CD4-positive, alpha-beta T cell treated with Interleukin-4 for 4 hours (primary cell): ENCODE data around the gene HSPB6.

Experiments
- DNase-seq: peaks from one replicate; pipeline ENCODE4 v3.0.0-alpha.2; 2020

The HSPB6 gene

GRCh38 chr19:35764432-35765315 lies 7.8 kb upstream of the HSPB6 start:
- DNase-seq = no peak

GRCh38 chr19:35760711-35761349 lies 4.0 kb upstream of the HSPB6 start:
- no peak for DNase-seq

GRCh38 chr19:35759697-35760096 lies 2.9 kb upstream of the HSPB6 start:
- no peak for DNase-seq

GRCh38 chr19:35757749-35758608 lies 1.1 kb upstream of the HSPB6 start, which contains the start of gene PROSER3:
Gene PROSER3 (plus strand): TSS chr19:35758176. CDS start chr19:35758216, 40 bp downstream.
- DNase-seq = peak; percentile 100

GRCh38 chr19:35757231-35757748 lies 461 bp upstream of the HSPB6 start:
- no peak for DNase-seq

- DNase-seq = peak; percentile 42
Observed at GRCh38 chr19:35755550-35756376, 1.1 kb downstream of the HSPB6 start.

- no peak for DNase-seq
Observed at GRCh38 chr19:35755131-35755549, 1.7 kb downstream of the HSPB6 start.

GRCh38 chr19:35754370-35755130 lies 2.3 kb downstream of the HSPB6 start:
- DNase-seq = no peak

GRCh38 chr19:35753634-35754369 lies 3.0 kb downstream of the HSPB6 start:
- no peak for DNase-seq

- no peak for DNase-seq
Observed at GRCh38 chr19:35752746-35753350, 4.0 kb downstream of the HSPB6 start.

GRCh38 chr19:35751839-35752745 lies 4.7 kb downstream of the HSPB6 start:
- no peak for DNase-seq

GRCh38 chr19:35750167-35750566 lies 6.7 kb downstream of the HSPB6 start:
- no peak for DNase-seq

GRCh38 chr19:35748106-35749020 lies 8.5 kb downstream of the HSPB6 start, which contains the start of gene LIN37:
Gene LIN37 (plus strand): TSS chr19:35748576. CDS start chr19:35748725, 149 bp downstream.
- peak; percentile 99 for DNase-seq

GRCh38 chr19:35746531-35746930 lies 10.3 kb downstream of the HSPB6 start:
- no peak for DNase-seq

- DNase-seq = no peak
Observed at GRCh38 chr19:35746087-35746462, 10.8 kb downstream of the HSPB6 start.

- peak; percentile 99 for DNase-seq
Observed at GRCh38 chr19:35745328-35746086, 11.3 kb downstream of the HSPB6 start, which contains the start of the genes PSENEN and U2AF1L4. Gene PSENEN (plus strand): TSS chr19:35745651. CDS start chr19:35745931, 280 bp downstream. Gene U2AF1L4 (minus strand): TSS chr19:35745418. CDS start chr19:35745391, 27 bp downstream.
